HL-60 (cell line): ENCODE measurements around the gene CEP350.

Experiments
- GABPA ChIP-seq: IDR thresholded peaks from 2 replicates; pipeline ENCODE4 v1.6.1; 2012; ENCODE audit warnings: low read depth
- POLR2AphosphoS5 ChIP-seq: IDR thresholded peaks from 2 replicates; pipeline ENCODE4 v1.6.1; 2012; ENCODE audit warnings: low read depth
- SPI1 ChIP-seq: IDR thresholded peaks from 2 replicates; pipeline ENCODE4 v1.6.1; 2012; ENCODE audit warnings: low read depth, mild to moderate bottlenecking, borderline replicate concordance
- TF ChIP-seq, protein P1 (sequence below): IDR thresholded peaks from 2 replicates; pipeline ENCODE4 v1.6.1; 2012; ENCODE audit warnings: low read depth; ENCODE audit not compliant: insufficient replicate concordance
- TF ChIP-seq, protein P2 (sequence below): IDR thresholded peaks from one replicate; pipeline ENCODE4 v1.5.1; 2011; ENCODE audit warnings: low read length, control low read depth, inconsistent platforms; ENCODE audit not compliant: insufficient read depth

DNA sequence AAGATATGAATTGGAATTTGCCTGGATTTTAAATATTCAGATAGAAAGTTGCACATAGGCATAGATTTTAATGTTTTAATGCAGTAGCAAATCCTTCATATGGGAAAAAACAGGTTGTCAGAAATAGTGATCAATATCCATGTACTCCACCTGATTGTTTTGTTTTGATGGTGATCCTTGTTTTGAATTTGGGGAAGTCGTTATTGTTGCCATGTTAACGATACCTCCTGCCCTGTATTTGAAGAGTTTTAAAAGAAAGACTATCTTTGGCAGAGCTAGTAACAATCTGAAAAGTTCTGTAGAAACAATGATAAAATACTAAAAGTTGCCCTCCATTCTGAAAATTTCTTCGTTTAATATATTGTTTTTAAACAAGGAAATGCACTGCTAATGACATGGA lies 1.1 kb downstream of the CEP350 start:
- TF ChIP-seq, protein P1, sequence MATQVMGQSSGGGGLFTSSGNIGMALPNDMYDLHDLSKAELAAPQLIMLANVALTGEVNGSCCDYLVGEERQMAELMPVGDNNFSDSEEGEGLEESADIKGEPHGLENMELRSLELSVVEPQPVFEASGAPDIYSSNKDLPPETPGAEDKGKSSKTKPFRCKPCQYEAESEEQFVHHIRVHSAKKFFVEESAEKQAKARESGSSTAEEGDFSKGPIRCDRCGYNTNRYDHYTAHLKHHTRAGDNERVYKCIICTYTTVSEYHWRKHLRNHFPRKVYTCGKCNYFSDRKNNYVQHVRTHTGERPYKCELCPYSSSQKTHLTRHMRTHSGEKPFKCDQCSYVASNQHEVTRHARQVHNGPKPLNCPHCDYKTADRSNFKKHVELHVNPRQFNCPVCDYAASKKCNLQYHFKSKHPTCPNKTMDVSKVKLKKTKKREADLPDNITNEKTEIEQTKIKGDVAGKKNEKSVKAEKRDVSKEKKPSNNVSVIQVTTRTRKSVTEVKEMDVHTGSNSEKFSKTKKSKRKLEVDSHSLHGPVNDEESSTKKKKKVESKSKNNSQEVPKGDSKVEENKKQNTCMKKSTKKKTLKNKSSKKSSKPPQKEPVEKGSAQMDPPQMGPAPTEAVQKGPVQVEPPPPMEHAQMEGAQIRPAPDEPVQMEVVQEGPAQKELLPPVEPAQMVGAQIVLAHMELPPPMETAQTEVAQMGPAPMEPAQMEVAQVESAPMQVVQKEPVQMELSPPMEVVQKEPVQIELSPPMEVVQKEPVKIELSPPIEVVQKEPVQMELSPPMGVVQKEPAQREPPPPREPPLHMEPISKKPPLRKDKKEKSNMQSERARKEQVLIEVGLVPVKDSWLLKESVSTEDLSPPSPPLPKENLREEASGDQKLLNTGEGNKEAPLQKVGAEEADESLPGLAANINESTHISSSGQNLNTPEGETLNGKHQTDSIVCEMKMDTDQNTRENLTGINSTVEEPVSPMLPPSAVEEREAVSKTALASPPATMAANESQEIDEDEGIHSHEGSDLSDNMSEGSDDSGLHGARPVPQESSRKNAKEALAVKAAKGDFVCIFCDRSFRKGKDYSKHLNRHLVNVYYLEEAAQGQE, result no peak
- TF ChIP-seq, protein P2, sequence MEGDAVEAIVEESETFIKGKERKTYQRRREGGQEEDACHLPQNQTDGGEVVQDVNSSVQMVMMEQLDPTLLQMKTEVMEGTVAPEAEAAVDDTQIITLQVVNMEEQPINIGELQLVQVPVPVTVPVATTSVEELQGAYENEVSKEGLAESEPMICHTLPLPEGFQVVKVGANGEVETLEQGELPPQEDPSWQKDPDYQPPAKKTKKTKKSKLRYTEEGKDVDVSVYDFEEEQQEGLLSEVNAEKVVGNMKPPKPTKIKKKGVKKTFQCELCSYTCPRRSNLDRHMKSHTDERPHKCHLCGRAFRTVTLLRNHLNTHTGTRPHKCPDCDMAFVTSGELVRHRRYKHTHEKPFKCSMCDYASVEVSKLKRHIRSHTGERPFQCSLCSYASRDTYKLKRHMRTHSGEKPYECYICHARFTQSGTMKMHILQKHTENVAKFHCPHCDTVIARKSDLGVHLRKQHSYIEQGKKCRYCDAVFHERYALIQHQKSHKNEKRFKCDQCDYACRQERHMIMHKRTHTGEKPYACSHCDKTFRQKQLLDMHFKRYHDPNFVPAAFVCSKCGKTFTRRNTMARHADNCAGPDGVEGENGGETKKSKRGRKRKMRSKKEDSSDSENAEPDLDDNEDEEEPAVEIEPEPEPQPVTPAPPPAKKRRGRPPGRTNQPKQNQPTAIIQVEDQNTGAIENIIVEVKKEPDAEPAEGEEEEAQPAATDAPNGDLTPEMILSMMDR, result no peak
- TF ChIP-seq POLR2AphosphoS5, result no peak
- TF ChIP-seq SPI1, result peak; percentile 85; the same call in 1 of the 2 replicates
- no peak for TF ChIP-seq GABPA
